GM12891 (cell line): Measurements from ENCODE around the gene PCDHB5.

Source experiments
- PAX5 ChIP-seq: IDR thresholded peaks from 2 replicates; pipeline ENCODE4 v1.6.1; 2011; ENCODE audit warnings: low read length, moderate library complexity, mild to moderate bottlenecking; ENCODE audit not compliant: insufficient read depth, severe bottlenecking
- POLR2A ChIP-seq: IDR thresholded peaks from 2 replicates; pipeline ENCODE4 v1.6.1; 2011; ENCODE audit warnings: low read depth, low read length, control low read depth
- POLR2AphosphoS5 ChIP-seq: IDR thresholded peaks from 2 replicates; pipeline ENCODE4 v1.6.1; 2011; ENCODE audit warnings: low read depth, low read length, control low read depth
- POU2F2 ChIP-seq: IDR thresholded peaks from 2 replicates; pipeline ENCODE4 v1.6.1; 2011; ENCODE audit warnings: low read depth, mild to moderate bottlenecking, control low read depth, low read length, moderate library complexity
- SPI1 ChIP-seq: IDR thresholded peaks from 2 replicates; pipeline ENCODE4 v1.6.1; 2011; ENCODE audit warnings: low read depth, low read length, control low read depth
- TAF1 ChIP-seq: IDR thresholded peaks from 2 replicates; pipeline ENCODE4 v1.6.1; 2011; ENCODE audit warnings: low read depth, low read length, control low read depth

GRCh38 chr5:141119250-141119649 lies 15.8 kb upstream of the PCDHB5 start:
- TF ChIP-seq SPI1 (no peak), POLR2A (no peak), TAF1 (no peak), POLR2AphosphoS5 (no peak), PAX5 (no peak), POU2F2 (no peak)
